GM19193 (cell line): ENCODE results near the gene ADAMTS8.

Experiments
- POLR2A ChIP-seq: IDR thresholded peaks from 4 replicates; pipeline ENCODE4 v1.6.1; 2011; ENCODE audit not compliant: insufficient read depth, insufficient read length; ENCODE audit errors: extremely low read depth

The ADAMTS8 gene

DNA sequence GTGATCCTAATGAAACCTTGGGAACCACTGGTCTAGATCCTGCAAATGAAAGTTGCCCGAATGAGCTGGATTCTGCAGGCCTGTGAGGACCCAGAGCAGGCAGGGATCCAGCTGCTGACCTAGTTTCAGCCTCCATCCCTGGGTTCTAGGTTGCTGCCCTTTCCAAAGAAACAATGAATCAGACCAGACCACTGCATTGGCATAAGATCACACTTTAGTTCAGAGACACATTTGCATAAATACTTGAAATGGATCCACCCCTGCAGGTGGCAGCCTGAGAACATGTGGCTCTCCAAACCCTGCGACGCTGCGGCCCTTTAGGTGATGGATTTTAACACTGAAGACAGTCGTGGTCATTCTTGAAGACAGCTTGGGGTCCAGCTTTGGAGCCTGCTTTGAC is 23.7 kb downstream of the ADAMTS8 start:
- no peak for TF ChIP-seq POLR2A

DNA sequence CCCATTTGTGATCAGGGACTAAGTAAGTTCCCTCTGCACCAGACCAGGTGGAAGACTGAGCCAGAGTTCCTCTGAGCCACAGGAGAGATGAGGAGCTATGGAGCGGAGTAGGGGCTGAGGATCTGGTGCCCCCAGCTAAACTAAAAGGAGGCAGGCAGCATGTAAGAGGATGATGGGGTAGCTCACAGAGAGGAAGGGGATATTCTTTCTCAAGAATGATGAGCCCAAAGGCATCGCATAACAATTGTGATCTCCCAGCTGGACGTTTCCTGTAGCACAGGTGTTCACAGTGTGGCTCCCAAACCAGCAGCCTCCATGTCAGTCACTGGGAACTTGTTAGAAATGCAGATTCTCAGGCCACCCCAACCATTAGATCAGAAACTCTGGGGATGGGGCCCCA is 24.4 kb downstream of the ADAMTS8 start:
- no peak for TF ChIP-seq POLR2A

GRCh38 chr11:130403271-130403804 is 25.1 kb downstream of the ADAMTS8 start:
- TF ChIP-seq POLR2A: no peak

GRCh38 chr11:130402570-130402969 is 25.8 kb downstream of the ADAMTS8 start:
- TF ChIP-seq POLR2A: no peak

GRCh38 chr11:130400781-130401483 is 27.5 kb downstream of the ADAMTS8 start:
- no peak for TF ChIP-seq POLR2A

- TF ChIP-seq POLR2A: no peak
These were observed 29.2 kb downstream of the ADAMTS8 start for GRCh38 chr11:130399196-130399595.

GRCh38 chr11:130397780-130398179 is 30.6 kb downstream of the ADAMTS8 start:
- TF ChIP-seq POLR2A: no peak

DNA sequence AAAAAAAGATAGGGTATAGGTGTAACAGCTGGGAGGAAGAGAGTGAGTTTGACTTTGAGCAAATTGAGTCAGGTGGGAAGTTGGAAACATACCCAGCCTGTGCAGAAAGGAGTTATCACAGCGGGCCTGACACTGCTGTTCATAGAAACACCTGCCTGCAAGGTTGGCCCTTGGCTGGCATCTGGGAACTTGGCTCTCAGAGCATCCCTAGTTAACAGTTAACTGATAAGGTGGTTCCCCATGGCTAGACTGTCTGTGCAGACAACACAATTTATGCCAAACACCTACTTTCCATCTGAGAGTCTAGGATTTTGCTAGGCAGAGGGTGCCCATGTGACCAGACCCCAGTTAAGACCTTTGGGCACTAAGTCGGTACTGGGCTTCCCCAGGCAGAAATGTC is 31.4 kb downstream of the ADAMTS8 start:
- TF ChIP-seq POLR2A: no peak

DNA sequence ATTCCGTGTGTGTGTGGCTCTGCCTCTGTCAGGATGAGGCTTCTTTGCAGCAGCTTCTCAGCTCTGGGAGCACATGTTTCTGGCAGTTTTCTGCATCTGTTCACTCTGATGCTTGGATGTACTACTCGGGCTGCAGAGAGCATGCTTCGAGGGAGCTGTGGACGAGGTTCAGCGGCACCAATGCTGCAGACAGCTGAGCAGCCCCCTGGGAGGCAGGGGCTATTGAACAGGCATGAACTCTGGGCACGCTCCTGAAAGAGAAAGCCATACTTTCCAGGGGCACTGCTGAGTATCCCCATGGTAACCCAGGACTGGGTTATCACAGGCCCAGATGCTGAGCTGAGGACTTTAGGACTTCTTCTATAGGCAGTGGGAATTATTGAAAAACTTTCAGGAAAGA is 33.8 kb downstream of the ADAMTS8 start:
- no peak for TF ChIP-seq POLR2A

GRCh38 chr11:130391711-130392110 is 36.7 kb downstream of the ADAMTS8 start:
- TF ChIP-seq POLR2A: no peak

- no peak for TF ChIP-seq POLR2A
These were observed 38.2 kb downstream of the ADAMTS8 start for GRCh38 chr11:130390071-130390758.

DNA sequence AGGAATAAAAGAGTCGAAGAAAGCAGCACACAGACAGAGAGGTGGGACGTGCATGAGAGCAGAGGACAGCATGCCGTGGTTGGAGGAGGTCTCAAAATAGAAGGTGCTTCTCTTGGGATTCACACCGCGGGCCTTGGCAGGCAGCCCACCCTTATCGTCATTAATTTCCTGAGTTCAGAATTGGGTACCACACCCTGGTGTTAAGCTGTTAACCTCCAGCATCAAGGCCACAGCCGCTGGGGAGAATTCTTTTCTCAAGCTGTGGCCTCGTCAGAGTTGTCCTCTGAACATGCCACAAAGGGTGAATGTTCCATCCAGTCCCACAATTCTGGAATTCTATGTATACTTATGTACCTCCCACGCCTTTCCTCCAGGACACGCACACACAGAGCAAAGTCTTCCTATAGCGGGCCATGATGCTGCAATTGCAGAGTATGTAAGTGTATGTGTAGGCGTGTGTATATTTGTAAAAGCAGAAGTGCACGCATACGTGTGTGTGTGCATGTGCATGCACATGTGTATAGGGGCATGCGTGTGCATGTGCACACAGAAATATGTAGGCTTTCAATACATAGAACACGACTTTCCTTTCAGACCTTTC is 39.0 kb downstream of the ADAMTS8 start:
- no peak for TF ChIP-seq POLR2A

DNA sequence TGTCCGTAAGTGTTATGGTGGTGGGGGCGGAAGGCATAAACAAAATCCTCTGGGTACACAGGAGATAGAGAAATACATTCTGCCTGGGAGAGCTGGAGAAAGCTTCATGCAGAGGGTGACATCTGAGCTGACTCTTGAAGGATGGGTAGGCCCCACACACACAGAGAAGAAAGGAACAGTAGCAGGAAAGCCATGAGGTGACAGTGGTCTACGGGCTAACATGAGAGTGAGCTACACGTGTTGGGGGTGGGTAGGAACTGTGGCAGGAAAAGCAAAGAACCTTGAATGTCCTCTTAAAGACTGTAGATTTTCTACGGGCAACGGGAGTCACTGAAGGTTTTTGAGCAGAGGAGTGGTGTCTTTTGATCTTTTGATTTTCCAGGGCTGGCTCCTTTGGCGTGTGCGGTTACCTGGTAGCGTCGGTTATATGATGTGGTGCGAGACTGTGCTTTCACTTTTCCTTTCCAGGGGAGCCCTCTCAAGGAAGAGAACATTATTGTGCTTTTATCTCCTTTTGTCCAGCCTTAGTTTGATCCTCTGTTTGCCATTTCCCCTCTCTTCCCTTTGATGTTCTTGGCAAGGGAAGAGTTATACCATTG is 39.7 kb downstream of the ADAMTS8 start:
- TF ChIP-seq POLR2A: no peak

DNA sequence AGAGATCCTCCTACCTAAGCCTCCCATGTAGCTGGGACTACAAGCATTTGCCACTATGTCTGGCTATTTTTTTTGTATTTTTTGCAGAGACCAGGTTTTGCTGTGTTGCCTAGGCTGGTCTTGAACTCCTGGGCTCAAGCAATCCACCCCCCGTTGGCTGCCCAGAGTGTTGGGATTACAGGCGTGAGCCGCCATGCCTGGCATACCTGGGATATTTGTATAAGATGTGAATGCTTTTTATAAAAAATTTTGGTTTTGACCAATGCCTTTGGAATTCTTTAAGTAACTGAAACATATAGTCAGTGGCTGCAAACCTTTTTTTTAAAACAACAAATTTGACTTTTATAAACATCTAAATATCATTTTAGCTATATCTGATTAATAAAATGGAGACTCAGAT is 42.4 kb downstream of the ADAMTS8 start:
- TF ChIP-seq POLR2A: no peak
